ENCODE data around the gene OR10AD1. TPM values are rescaled to one million over a fixed set of nuclear protein-coding genes. Genes with fewer than 3 reads are reported as not detected.
A peak's percentile ranks its signal among the peaks of the same experiment; 100 is the strongest.
"Not testable (repeated sequence)": the region's sequence is repeated elsewhere in the genome, so short reads cannot be mapped to it uniquely, and the experiment has no call there.

Gene OR10AD1
- total RNA-seq, 2 experiments from 2014 or later, result not detected

GRCh38 chr12:48160807-48161206 is 42.3 kb downstream of the OR10AD1 start:
- no peaks in the 10 kb centered on the region for H3K9me3 Mint-ChIP-seq (ENCODE audit: low read depth)
- H3K27ac Mint-ChIP-seq, result no peak overlapping the region
- intact Hi-C loops (cut with DNase I, micrococcal nuclease), result no loop called here
- no peak overlapping the region for H3K4me3 Mint-ChIP-seq
- H3K36me3 Mint-ChIP-seq (ENCODE audit: low read depth), result no peaks in the 10 kb centered on the region
- DNase-seq, result no peak
- ChIA-PET POLR2A (no interaction called here), CTCF (interaction anchor here (1.0 to 1.1 kb wide), 2 partner anchors 22 to 256 kb away, joined by 3 to 4 read pairs; partner anchors contain the start of genes CCDC184 and VDR)
- no peak for ATAC-seq
- H3K4me1 Mint-ChIP-seq, result peaks cover 27% of the 10 kb centered on the region
- H3K27me3 Mint-ChIP-seq, result no peaks in the 10 kb centered on the region

GRCh38 chr12:48160046-48160445 is 43.0 kb downstream of the OR10AD1 start:
- ATAC-seq (no peak), DNase-seq (no peak)
- no peaks in the 10 kb centered on the region for H3K27me3 Mint-ChIP-seq
- no peak overlapping the region for H3K4me3 Mint-ChIP-seq
- POLR2A ChIA-PET, result no interaction called here
- CTCF ChIA-PET, result interaction anchor here (1.0 to 1.1 kb wide), 3 partner anchors 10 to 255 kb away, joined by 3 to 4 read pairs (median 3); partner anchors contain the start of genes CCDC184 and VDR
- intact Hi-C loops (cut with DNase I, micrococcal nuclease), result no loop called here
- H3K36me3 Mint-ChIP-seq (ENCODE audit: low read depth), result no peaks in the 10 kb centered on the region
- H3K4me1 Mint-ChIP-seq, result peaks cover 27% of the 10 kb centered on the region
- H3K9me3 Mint-ChIP-seq (ENCODE audit: low read depth), result no peaks in the 10 kb centered on the region
- H3K27ac Mint-ChIP-seq, result no peak overlapping the region

- peak; percentile 20 for ATAC-seq
- intact Hi-C loops (cut with DNase I, micrococcal nuclease), result loop anchor here (1.0 to 5.0 kb wide), 14 partner anchors 25 to 799 kb away; partner anchors contain the start of genes CCDC184 (in 2 of the 2), SENP1 (in 2 of the 2), TMEM106C (in 2 of the 2) and VDR (in 2 of the 2)
- peak; percentile 48 for DNase-seq
- Mint-ChIP-seq H3K4me3 (peak overlapping the region; percentile 88), H3K36me3 (ENCODE audit: low read depth) (peaks cover 5% of the 10 kb centered on the region), H3K9me3 (ENCODE audit: low read depth) (no peaks in the 10 kb centered on the region), H3K27me3 (no peaks in the 10 kb centered on the region), H3K27ac (peak overlapping the region; percentile 94), H3K4me1 (peaks cover 35% of the 10 kb centered on the region)
- POLR2A ChIA-PET, result interaction anchor here (1.6 to 1.8 kb wide), 3 partner anchors 40 to 273 kb away, joined by 8 to 9 read pairs (median 8); partner anchors contain the start of gene SENP1
- CTCF ChIA-PET, result interaction anchor here (0.7 to 2.6 kb wide), 12 partner anchors 8 to 195 kb away, joined by 3 to 12 read pairs (median 4); partner anchors contain the start of genes CCDC184, PFKM, SENP1 and TMEM106C
These were observed 45.2 kb downstream of the OR10AD1 start for GRCh38 chr12:48157889-48158370.

DNA sequence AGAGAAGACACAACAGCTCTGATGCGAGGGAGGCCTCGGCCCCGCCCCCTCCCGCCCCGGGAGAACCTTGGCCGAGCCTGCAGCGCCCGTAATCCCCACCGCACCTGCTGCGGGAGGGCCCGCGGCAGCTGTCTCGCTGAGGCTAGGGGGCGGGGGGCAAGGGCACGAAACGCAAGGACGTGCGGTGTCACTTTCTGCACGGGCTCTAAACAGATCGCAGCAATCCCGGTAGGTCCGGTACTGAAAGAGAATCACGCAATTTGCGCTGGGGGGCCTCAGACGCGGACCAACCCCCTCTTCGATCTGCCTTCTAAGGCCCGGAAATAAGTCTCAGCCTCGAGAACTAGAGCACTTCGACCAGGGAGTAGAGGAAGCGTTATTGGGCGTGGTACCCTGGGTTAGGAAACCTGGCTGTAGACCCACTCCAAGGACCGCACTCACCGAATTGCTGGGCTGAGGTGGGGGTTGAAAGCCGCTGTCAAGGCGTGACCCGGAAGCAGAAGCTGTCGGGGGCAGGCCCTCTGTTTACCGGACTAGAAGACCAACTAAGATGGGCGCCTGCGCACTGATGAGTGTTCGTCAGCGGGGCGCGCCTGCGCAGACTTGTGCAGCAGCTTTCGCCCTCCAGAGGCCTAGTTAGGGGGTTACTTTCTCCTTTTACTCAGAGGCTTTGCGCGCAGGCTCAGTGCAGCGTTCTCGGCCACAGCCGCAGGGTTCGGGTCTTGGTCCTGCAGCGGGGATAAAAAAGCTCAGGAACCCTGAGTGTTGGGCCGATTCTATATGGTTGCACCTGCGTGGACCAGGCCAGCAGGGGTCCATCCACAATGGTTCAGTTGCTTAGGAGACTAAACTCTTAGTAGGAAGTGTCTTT is 45.8 kb downstream of the OR10AD1 start, which contains the start of gene ASB8:
Gene ASB8 (minus strand): TSS at position 498 of the 871 bp plus-strand sequence. CDS start 4,019 bp downstream, outside the sequence.
- H3K27me3 Mint-ChIP-seq, result no peaks in the 10 kb centered on the region
- ATAC-seq, result peak; percentile 96
- CTCF ChIA-PET, result interaction anchor here (0.7 to 2.6 kb wide), 11 partner anchors 9 to 194 kb away, joined by 3 to 12 read pairs (median 4); partner anchors contain the start of genes CCDC184, PFKM, SENP1 and TMEM106C

DNA sequence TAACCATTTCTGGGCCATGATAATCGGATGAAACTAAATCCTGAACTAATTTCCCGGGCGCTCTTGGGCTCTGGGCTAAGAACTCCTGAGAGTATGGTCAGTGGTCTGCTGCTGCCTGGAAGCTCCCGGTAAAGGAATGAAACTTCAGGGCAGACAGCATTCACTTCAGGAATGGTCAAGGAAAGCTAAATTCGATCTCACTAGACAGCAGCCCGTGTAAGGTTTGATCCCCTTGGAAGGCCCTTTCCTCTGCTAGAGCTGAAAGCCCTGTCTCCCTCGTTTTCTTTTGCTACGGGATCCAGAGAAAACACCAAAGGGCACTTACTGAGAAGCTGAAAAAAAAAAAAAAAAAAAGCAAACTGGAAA is 46.5 kb downstream of the OR10AD1 start:
- ChIA-PET CTCF (interaction anchor here (1.4 to 2.6 kb wide), 4 partner anchors 8 to 50 kb away, joined by 4 to 12 read pairs (median 6); partner anchors contain the start of genes PFKM and SENP1), POLR2A (interaction anchor here (0.6 to 1.8 kb wide), 3 partner anchors 37 to 271 kb away, joined by 5 to 8 read pairs (median 8); partner anchors contain the start of genes PFKM and SENP1)
- peaks cover 9% of the 10 kb centered on the region for H3K36me3 Mint-ChIP-seq (ENCODE audit: low read depth)
- no peaks in the 10 kb centered on the region for H3K27me3 Mint-ChIP-seq
- intact Hi-C loops (cut with DNase I, micrococcal nuclease), result loop anchor here (1.0 to 5.0 kb wide), 14 partner anchors 27 to 801 kb away; partner anchors contain the start of genes CCDC184 (in 2 of the 2), SENP1 (in 2 of the 2), TMEM106C (in 2 of the 2) and VDR (in 2 of the 2)
- ATAC-seq, result no peak
- no peaks in the 10 kb centered on the region for H3K9me3 Mint-ChIP-seq (ENCODE audit: low read depth)
- H3K4me3 Mint-ChIP-seq, result peak overlapping the region; percentile 88
- H3K4me1 Mint-ChIP-seq, result peaks cover 46% of the 10 kb centered on the region
- peak overlapping the region; percentile 91 for H3K27ac Mint-ChIP-seq
- no peak for DNase-seq

More for the DNA sequence above, 45.8 kb downstream of the OR10AD1 start, which contains the start of gene ASB8:
- POLR2A ChIA-PET, result interaction anchor here (0.6 to 1.8 kb wide), 4 partner anchors 38 to 272 kb away, joined by 5 to 9 read pairs (median 8); partner anchors contain the start of genes PFKM and SENP1
- intact Hi-C loops (cut with DNase I, micrococcal nuclease), result loop anchor here (1.0 to 5.0 kb wide), 14 partner anchors 26 to 800 kb away; partner anchors contain the start of genes CCDC184 (in 2 of the 2), SENP1 (in 2 of the 2), TMEM106C (in 2 of the 2) and VDR (in 2 of the 2)
- peak; percentile 100 for DNase-seq
- no peaks in the 10 kb centered on the region for H3K9me3 Mint-ChIP-seq (ENCODE audit: low read depth)
- H3K27ac Mint-ChIP-seq, result peak within 1 kb of the TSS; percentile 94
- H3K4me3 Mint-ChIP-seq, result peak within 1 kb of the TSS; percentile 88
- H3K36me3 Mint-ChIP-seq (ENCODE audit: low read depth), result peaks cover 6% of the 10 kb centered on the region
- H3K4me1 Mint-ChIP-seq, result peaks cover 40% of the 10 kb centered on the region

- H3K36me3 Mint-ChIP-seq (ENCODE audit: low read depth), result peaks cover 10% of the 10 kb centered on the region
- POLR2A ChIA-PET; DNase-seq; H3K27me3 Mint-ChIP-seq; H3K9me3 Mint-ChIP-seq (ENCODE audit: low read depth); H3K4me3 Mint-ChIP-seq; H3K27ac Mint-ChIP-seq; ATAC-seq: not testable (repeated sequence)
- H3K4me1 Mint-ChIP-seq, result peaks cover 46% of the 10 kb centered on the region
- intact Hi-C loops (cut with DNase I, micrococcal nuclease), result loop anchor here (2.0 to 5.0 kb wide), 5 partner anchors 42 to 802 kb away; partner anchors contain the start of genes ARF3 (in 1 of the 2), DDX23 (in 1 of the 2), TMEM106C (in 1 of the 2) and VDR (in 1 of the 2)
- CTCF ChIA-PET, result interaction anchor here (1.3 kb wide), 1 partner anchor 9 kb away, joined by 4 read pairs; no protein-coding TSS in a partner anchor
These were observed 47.3 kb downstream of the OR10AD1 start for GRCh38 chr12:48155786-48156185.

Other genes starting within 250 kb of the OR10AD1 start
- 100 to 1,000 TPM; 159 to 248 TPM for gene TMEM106C, start 239.7 kb downstream of the OR10AD1 start, total RNA-seq
- under 1 TPM in 1 of 2 experiments, not detected in 1; 0.05 TPM for gene COL2A1, start 198.8 kb downstream of the OR10AD1 start, total RNA-seq
- 10 to 100 TPM; 44.4 to 61.8 TPM for gene SENP1, start 97.2 kb downstream of the OR10AD1 start, total RNA-seq
- gene PFKM, start 83.9 kb downstream of the OR10AD1 start, total RNA-seq, result 10 to 100 TPM; 53.2 to 79.6 TPM
- 10 to 100 TPM; 28.8 to 33.0 TPM for gene ASB8, start 45.8 kb downstream of the OR10AD1 start, total RNA-seq
- under 1 TPM; 0.25 to 0.37 TPM for gene CCDC184, start 19.6 kb downstream of the OR10AD1 start, total RNA-seq
- 1 to 10 TPM; 5.6 to 6.2 TPM for gene ZNF641, start 147.6 kb upstream of the OR10AD1 start, total RNA-seq